Measurements from ENCODE around the gene ZNF423. TPM values are rescaled to one million over a fixed set of nuclear protein-coding genes. Genes with fewer than 3 reads are reported as not detected.

ZNF423 gene
- total RNA-seq, 1 donor from 2014 or later = not detected

GRCh38 chr16:49469311-49469670 is 386.6 kb downstream of the ZNF423 start:
- no peak for TF ChIP-seq CTCF (IDR thresholded peaks at IDR 0.05)
- no peaks in the 10 kb centered on the region for H3K36me3 Mint-ChIP-seq (ENCODE audit: low read depth)
- ATAC-seq (ENCODE audit: low read depth) (no peak), DNase-seq (no peak)
- ChIA-PET CTCF (no interaction called here), POLR2A (no interaction called here)
- no peaks in the 10 kb centered on the region for H3K9me3 Mint-ChIP-seq
- H3K27me3 Mint-ChIP-seq = peaks cover 4% of the 10 kb centered on the region
- H3K4me3 Mint-ChIP-seq = no peak overlapping the region
- H3K27ac Mint-ChIP-seq = no peak overlapping the region
- intact Hi-C loops (cut with micrococcal nuclease) = no loop called here
- peaks cover 15% of the 10 kb centered on the region for H3K4me1 Mint-ChIP-seq

- ChIA-PET CTCF (no interaction called here), POLR2A (no interaction called here)
- H3K36me3 Mint-ChIP-seq (ENCODE audit: low read depth) = no peaks in the 10 kb centered on the region
- H3K4me3 Mint-ChIP-seq = no peak overlapping the region
- DNase-seq (no peak), ATAC-seq (ENCODE audit: low read depth) (peak; percentile 69)
- intact Hi-C loops (cut with micrococcal nuclease) = no loop called here
- H3K27ac Mint-ChIP-seq = no peak overlapping the region
- H3K9me3 Mint-ChIP-seq = no peaks in the 10 kb centered on the region
- H3K27me3 Mint-ChIP-seq = peaks cover 4% of the 10 kb centered on the region
- no peak for TF ChIP-seq CTCF (IDR thresholded peaks at IDR 0.05)
- H3K4me1 Mint-ChIP-seq = peaks cover 20% of the 10 kb centered on the region
Observed at GRCh38 chr16:49468611-49469310, 387.2 kb downstream of the ZNF423 start.

- CTCF ChIA-PET = no interaction called here
- no peak overlapping the region for H3K4me3 Mint-ChIP-seq
- H3K4me1 Mint-ChIP-seq = peaks cover 29% of the 10 kb centered on the region
- DNase-seq (no peak), ATAC-seq (ENCODE audit: low read depth) (no peak)
- intact Hi-C loops (cut with micrococcal nuclease) = no loop called here
- no peak overlapping the region for H3K27ac Mint-ChIP-seq
- peaks cover 4% of the 10 kb centered on the region for H3K27me3 Mint-ChIP-seq
- H3K9me3 Mint-ChIP-seq = no peaks in the 10 kb centered on the region
- no peak for TF ChIP-seq CTCF (IDR thresholded peaks at IDR 0.05)
- H3K36me3 Mint-ChIP-seq (ENCODE audit: low read depth) = no peaks in the 10 kb centered on the region
- POLR2A ChIA-PET = no interaction called here
Observed at GRCh38 chr16:49467540-49468372, 388.2 kb downstream of the ZNF423 start.

- DNase-seq (no peak), ATAC-seq (ENCODE audit: low read depth) (no peak)
Observed at GRCh38 chr16:49466881-49467280, 389.0 kb downstream of the ZNF423 start.

More at GRCh38 chr16:49466881-49467280, 389.0 kb downstream of the ZNF423 start:
- Mint-ChIP-seq H3K36me3 (ENCODE audit: low read depth) (no peaks in the 10 kb centered on the region), H3K27me3 (peaks cover 4% of the 10 kb centered on the region), H3K27ac (no peak overlapping the region), H3K9me3 (no peaks in the 10 kb centered on the region), H3K4me1 (peaks cover 33% of the 10 kb centered on the region), H3K4me3 (no peak overlapping the region)
- intact Hi-C loops (cut with micrococcal nuclease) = no loop called here
- TF ChIP-seq CTCF (IDR thresholded peaks at IDR 0.05) = no peak
- CTCF ChIA-PET = no interaction called here
- POLR2A ChIA-PET = no interaction called here

Measured in activated B cell treated with CpG ODN at 0.5 μM for 24 hours (primary cell).